Thoracic aorta (tissue), 2 donors: ENCODE results near the gene CES2. TPM values are rescaled to one million over a fixed set of nuclear protein-coding genes. Genes with fewer than 3 reads are reported as not detected.

ENCODE experiments used
- ATAC-seq: fragments of 150-250 bp; one replicate; pipeline ENCODE4 v1.8.0; 2017; ENCODE audit warnings: low read depth; ENCODE audit not compliant: insufficient number of reproducible peaks, low FRiP score
- DNase-seq: peaks from one replicate; pipeline ENCODE4 v3.0.0-alpha.2; 2020; ENCODE audit warnings: low spot score
- H3K27ac ChIP-seq, 2 donors: fragments of 200-600 bp; sonication (generic); 1 replicate in 1 of 2; 2 replicates in 1 of 2; pipeline ENCODE4 v1.5.1; 2016; ENCODE audit warnings: mild to moderate bottlenecking in 2 of 2, moderate library complexity in 2 of 2
- H3K27me3 ChIP-seq: fragments of 200-600 bp; sonication (generic); replicated peaks from 2 replicates; pipeline ENCODE4 v1.6.0; 2016; ENCODE audit warnings: mild to moderate bottlenecking; ENCODE audit not compliant: insufficient read depth
- H3K36me3 ChIP-seq: fragments of 200-600 bp; sonication (generic); one replicate; pipeline ENCODE4 v1.5.1; 2016
- H3K4me1 ChIP-seq, 2 donors: fragments of 200-600 bp; sonication (generic); 1 replicate in 1 of 2; 2 replicates in 1 of 2; pipeline versions ENCODE4 v1.5.1 to v1.6.0; 2016; ENCODE audit warnings: low read depth in 2 of 2, mild to moderate bottlenecking in 1 of 2; ENCODE audit not compliant: control insufficient read depth in 1 of 2
- H3K4me3 ChIP-seq: fragments of 200-600 bp; sonication (generic); 2 replicates; pipeline ENCODE4 v1.5.1; 2016; ENCODE audit warnings: mild to moderate bottlenecking
- H3K9me3 ChIP-seq: fragments of 200-600 bp; sonication (generic); 2 replicates; pipeline ENCODE4 v1.5.1; 2016
- CTCF ChIP-seq: fragments of 200-600 bp; sonication (generic); IDR thresholded peaks from one replicate; pipeline ENCODE4 v1.5.1; 2019; ENCODE audit warnings: antibody characterized with exemption
- total RNA-seq, 2 donors: library from RNA; depleted of rRNA; stranded (reverse); fragments of >200 nt; gene quantifications; one replicate each; pipeline versions ENCODE4 v1.1.0 to v1.2.3, GENCODE V29; 2016

The CES2 gene
- total RNA-seq, 2 donors from 2014 or later, result 29.8 to 92.7 TPM

- Histone ChIP-seq H3K4me3 (peak overlapping the region; percentile 84), H3K4me1 (peaks cover 27 to 65% of the 10 kb centered on the region in 2 donors), H3K27me3 (no peaks in the 10 kb centered on the region), H3K36me3 (peaks cover 7% of the 10 kb centered on the region), H3K27ac (peak overlapping the region; percentile 95), H3K9me3 (no peaks in the 10 kb centered on the region)
- TF ChIP-seq CTCF, result no peak
- ATAC-seq (no peak), DNase-seq (no peak)
These were observed 11.4 kb upstream of the CES2 start for GRCh38 chr16:66923866-66924265.

GRCh38 chr16:66924527-66925321 is 10.6 kb upstream of the CES2 start:
- Histone ChIP-seq H3K27ac (peak overlapping the region; percentile 95), H3K9me3 (no peaks in the 10 kb centered on the region), H3K4me3 (peak overlapping the region; percentile 84), H3K27me3 (no peaks in the 10 kb centered on the region), H3K36me3 (peaks cover 7% of the 10 kb centered on the region), H3K4me1 (peaks cover 27 to 67% of the 10 kb centered on the region in 2 donors)
- no peak for DNase-seq
- peak; percentile 43 for TF ChIP-seq CTCF
- no peak for ATAC-seq

- Histone ChIP-seq H3K4me1 (peaks cover 27 to 67% of the 10 kb centered on the region in 2 donors), H3K4me3 (peak within 1 kb of the TSS; percentile 84), H3K9me3 (no peaks in the 10 kb centered on the region), H3K27ac (peak within 1 kb of the TSS; percentile 95), H3K27me3 (no peaks in the 10 kb centered on the region), H3K36me3 (peaks cover 7% of the 10 kb centered on the region)
- ATAC-seq (peak; percentile 34), DNase-seq (peak; percentile 69)
- peak; percentile 29 for TF ChIP-seq CTCF
These were observed 9.9 kb upstream of the CES2 start, which contains the start of gene RRAD for GRCh38 chr16:66925322-66925840. Gene RRAD (minus strand): TSS chr16:66925535. CDS start chr16:66925179, 356 bp downstream.

- Histone ChIP-seq H3K4me1 (peaks cover 27 to 61% of the 10 kb centered on the region in 2 donors), H3K27ac (peak overlapping the region; percentile 95), H3K36me3 (peaks cover 7% of the 10 kb centered on the region), H3K27me3 (no peaks in the 10 kb centered on the region), H3K9me3 (no peaks in the 10 kb centered on the region), H3K4me3 (peak overlapping the region; percentile 84)
- TF ChIP-seq CTCF, result no peak
- DNase-seq (no peak), ATAC-seq (no peak)
These were observed 9.0 kb upstream of the CES2 start for GRCh38 chr16:66926171-66926947.

GRCh38 chr16:66926961-66927436 is 8.3 kb upstream of the CES2 start:
- DNase-seq, result no peak
- TF ChIP-seq CTCF, result no peak
- peaks cover 27 to 55% of the 10 kb centered on the region in 2 donors for H3K4me1 ChIP-seq
- H3K4me3 ChIP-seq, result no peak overlapping the region
- no peaks in the 10 kb centered on the region for H3K27me3 ChIP-seq
- no peaks in the 10 kb centered on the region for H3K9me3 ChIP-seq
- H3K27ac ChIP-seq, result peak overlapping the region; percentile 95
- H3K36me3 ChIP-seq, result peaks cover 3% of the 10 kb centered on the region
- no peak for ATAC-seq
